Activated T-helper 17 cell treated with anti-CD3 and anti-CD28 coated beads, Interleukin-2, amount 50 U/mL, for 72 hours (primary cell): ENCODE data around the gene DEPDC7. TPM values are rescaled to one million over a fixed set of nuclear protein-coding genes. Genes with fewer than 3 reads are reported as not detected.

ENCODE experiments used
- ATAC-seq: fragments of 150-1000 bp; cut with Tn5 transposase; replicated peaks from 2 replicates; pipeline ENCODE4 v1.10.0; 2021; ENCODE audit warnings: mild to moderate bottlenecking, moderate library complexity
- H3K27ac Mint-ChIP-seq: one replicate; pipeline ENCODE4 v1.8.0; 2022; ENCODE audit warnings: mixed read lengths
- H3K27me3 Mint-ChIP-seq: one replicate; pipeline ENCODE4 v1.8.0; 2022; ENCODE audit warnings: mixed read lengths
- H3K36me3 Mint-ChIP-seq: one replicate; pipeline ENCODE4 v1.8.0; 2022; ENCODE audit warnings: low read depth, mild to moderate bottlenecking, mixed read lengths
- H3K4me1 Mint-ChIP-seq: one replicate; pipeline ENCODE4 v1.8.0; 2022; ENCODE audit warnings: mixed read lengths
- H3K4me3 Mint-ChIP-seq: one replicate; pipeline ENCODE4 v1.8.0; 2022; ENCODE audit warnings: mild to moderate bottlenecking, mixed read lengths
- H3K9me3 Mint-ChIP-seq: one replicate; pipeline ENCODE4 v1.8.0; 2022; ENCODE audit warnings: mixed read lengths
- total RNA-seq, 2 donors: library from RNA; stranded (reverse); gene quantifications; one replicate each; pipeline ENCODE4 v1.2.3, GENCODE V29; 2022

The DEPDC7 gene
- total RNA-seq, 2 donors from 2014 or later: 0.41 to 2.0 TPM

DNA sequence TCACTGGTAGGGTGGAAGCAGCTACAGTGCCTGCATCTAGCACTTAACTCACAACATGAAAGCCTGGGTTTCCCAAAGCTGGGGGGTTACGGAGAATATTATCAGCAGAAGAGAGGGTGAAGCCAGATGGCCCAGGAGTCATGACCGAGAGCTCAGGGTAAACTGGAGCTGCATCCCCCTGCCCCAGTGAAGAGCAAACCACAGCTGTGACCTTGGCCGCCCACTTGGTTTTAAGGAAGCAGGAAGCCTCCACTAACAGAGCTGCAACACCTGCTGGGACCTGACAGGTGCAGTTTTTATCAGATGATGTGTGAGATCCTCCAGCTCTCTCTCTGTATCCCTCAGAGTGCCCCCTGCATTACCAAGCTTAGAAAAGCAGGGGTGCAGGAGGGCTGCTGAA lies 44.6 kb downstream of the DEPDC7 start:
- Mint-ChIP-seq H3K27ac (peak overlapping the region; percentile 68), H3K4me1 (peaks cover 16% of the 10 kb centered on the region), H3K9me3 (no peaks in the 10 kb centered on the region), H3K36me3 (peaks cover 86% of the 10 kb centered on the region), H3K4me3 (no peak overlapping the region), H3K27me3 (no peaks in the 10 kb centered on the region)
- ATAC-seq: no peak

DNA sequence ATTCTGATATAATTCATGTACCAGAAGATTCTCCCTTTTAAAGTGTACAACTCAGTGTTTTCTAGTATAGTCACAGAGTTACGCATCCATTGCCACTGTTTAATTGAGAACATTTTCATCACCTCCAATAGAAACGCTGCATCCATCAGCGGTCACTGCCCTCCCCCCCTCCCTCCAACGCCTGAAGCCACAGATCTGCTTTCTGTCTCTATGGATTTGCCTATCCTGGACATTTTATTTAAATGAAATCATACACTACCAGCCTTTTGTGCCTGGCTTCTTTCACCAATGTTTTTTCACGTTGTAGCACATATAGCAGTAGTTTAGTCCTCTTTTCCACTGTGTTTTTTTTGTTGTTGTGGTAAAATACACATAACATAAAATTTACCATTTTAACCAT lies 46.5 kb downstream of the DEPDC7 start:
- no peaks in the 10 kb centered on the region for H3K27me3 Mint-ChIP-seq
- peaks cover 16% of the 10 kb centered on the region for H3K4me1 Mint-ChIP-seq
- no peak overlapping the region for H3K4me3 Mint-ChIP-seq
- peaks cover 94% of the 10 kb centered on the region for H3K36me3 Mint-ChIP-seq
- H3K27ac Mint-ChIP-seq: no peak overlapping the region
- no peaks in the 10 kb centered on the region for H3K9me3 Mint-ChIP-seq
- ATAC-seq: no peak

DNA sequence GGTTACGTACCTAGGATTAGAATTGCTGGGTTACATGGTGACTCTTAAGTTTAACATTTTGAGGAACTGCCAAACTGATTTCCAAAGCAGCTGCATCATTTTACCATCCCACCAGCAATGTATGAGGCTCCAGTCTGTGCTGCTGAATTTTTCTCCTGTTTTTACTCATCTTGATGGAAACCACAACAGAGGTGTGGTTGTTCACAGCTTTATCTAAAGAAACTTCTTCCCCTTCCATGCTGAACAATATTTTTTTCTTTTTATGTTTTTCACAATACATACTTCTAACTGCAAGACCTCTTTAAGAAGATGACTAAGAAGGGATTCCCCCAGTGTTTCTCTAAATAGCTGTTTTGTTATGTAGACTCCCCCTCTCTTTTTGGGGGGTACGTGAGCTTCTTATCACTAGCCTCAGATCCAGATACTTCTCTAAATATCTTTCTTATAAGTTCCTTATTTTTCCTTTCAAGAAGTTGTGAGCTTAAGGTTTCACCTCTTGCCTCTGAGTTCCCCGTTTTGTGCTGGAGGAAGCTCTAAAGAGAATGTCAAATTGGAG lies 47.7 kb downstream of the DEPDC7 start:
- H3K27me3 Mint-ChIP-seq: no peaks in the 10 kb centered on the region
- H3K36me3 Mint-ChIP-seq: peaks cover 90% of the 10 kb centered on the region
- H3K27ac Mint-ChIP-seq: peak overlapping the region; percentile 55

DNA sequence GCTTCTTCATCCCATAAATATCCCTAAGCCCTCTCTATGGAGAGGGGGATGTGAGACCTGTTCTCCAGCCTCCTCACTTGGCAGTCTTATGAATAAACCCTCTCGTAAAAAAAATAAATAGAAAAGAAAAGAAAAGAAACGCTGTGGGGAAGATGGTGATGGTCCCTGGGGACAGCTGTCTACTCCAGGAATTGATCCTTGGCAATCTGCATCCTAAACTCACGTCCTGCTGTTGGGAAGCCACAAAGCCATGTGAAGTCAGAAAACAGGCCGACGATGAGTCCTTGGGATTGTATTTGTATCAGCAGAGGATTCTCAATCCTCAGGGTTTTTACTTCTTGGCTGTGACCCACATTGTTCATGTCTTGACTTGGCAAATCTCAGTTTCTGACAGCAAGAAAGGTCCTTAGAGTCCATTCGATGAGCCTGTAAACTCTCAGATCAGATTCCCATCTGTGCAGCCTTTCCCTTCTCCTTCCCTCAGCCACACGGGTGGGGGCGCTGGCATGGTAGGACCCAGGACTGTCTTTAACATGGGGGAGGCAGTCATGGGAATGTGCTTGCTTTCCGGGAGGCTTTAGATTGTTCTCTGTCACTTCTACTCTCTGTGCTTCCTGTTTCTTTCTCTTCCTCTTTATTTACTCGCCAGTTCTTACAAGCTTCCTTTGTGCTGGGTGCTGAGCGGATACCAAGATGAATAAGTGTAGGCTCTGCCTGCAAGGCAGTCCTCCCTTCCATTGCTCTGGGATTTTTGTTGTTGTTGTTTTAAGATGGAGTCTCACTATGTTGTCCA lies 48.6 kb downstream of the DEPDC7 start:
- Mint-ChIP-seq H3K9me3 (no peaks in the 10 kb centered on the region), H3K27me3 (no peaks in the 10 kb centered on the region), H3K4me3 (peak overlapping the region; percentile 56), H3K27ac (peak overlapping the region; percentile 55), H3K4me1 (peaks cover 16% of the 10 kb centered on the region), H3K36me3 (peaks cover 88% of the 10 kb centered on the region)
- ATAC-seq: no peak

More for the DNA sequence above, 47.7 kb downstream of the DEPDC7 start:
- ATAC-seq: peak; percentile 77
- H3K9me3 Mint-ChIP-seq: no peaks in the 10 kb centered on the region
- H3K4me1 Mint-ChIP-seq: peaks cover 16% of the 10 kb centered on the region
- H3K4me3 Mint-ChIP-seq: peak overlapping the region; percentile 55

DNA sequence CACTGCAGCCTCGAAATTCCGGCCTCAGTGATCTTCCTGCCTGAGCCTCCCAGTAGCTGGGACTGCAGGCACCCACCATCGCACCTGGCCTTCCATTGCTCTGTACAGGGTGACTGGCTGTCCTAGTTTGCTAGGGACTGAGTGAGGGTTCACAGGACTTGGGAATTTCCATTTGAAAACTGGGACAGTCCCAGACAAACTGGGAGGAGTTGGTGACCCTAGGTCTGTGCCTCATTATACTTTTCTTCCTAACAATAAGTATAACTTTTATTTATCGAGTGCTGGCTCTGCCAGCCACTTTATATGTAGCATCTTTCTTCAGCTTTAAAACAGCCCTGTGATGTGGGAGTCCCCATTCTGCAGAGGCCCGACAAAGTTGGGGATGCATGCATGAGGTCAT lies 49.2 kb downstream of the DEPDC7 start:
- Mint-ChIP-seq H3K36me3 (peaks cover 87% of the 10 kb centered on the region), H3K4me3 (peak overlapping the region; percentile 56), H3K9me3 (no peaks in the 10 kb centered on the region), H3K4me1 (peaks cover 16% of the 10 kb centered on the region), H3K27ac (peak overlapping the region; percentile 55), H3K27me3 (no peaks in the 10 kb centered on the region)
- ATAC-seq: no peak

DNA sequence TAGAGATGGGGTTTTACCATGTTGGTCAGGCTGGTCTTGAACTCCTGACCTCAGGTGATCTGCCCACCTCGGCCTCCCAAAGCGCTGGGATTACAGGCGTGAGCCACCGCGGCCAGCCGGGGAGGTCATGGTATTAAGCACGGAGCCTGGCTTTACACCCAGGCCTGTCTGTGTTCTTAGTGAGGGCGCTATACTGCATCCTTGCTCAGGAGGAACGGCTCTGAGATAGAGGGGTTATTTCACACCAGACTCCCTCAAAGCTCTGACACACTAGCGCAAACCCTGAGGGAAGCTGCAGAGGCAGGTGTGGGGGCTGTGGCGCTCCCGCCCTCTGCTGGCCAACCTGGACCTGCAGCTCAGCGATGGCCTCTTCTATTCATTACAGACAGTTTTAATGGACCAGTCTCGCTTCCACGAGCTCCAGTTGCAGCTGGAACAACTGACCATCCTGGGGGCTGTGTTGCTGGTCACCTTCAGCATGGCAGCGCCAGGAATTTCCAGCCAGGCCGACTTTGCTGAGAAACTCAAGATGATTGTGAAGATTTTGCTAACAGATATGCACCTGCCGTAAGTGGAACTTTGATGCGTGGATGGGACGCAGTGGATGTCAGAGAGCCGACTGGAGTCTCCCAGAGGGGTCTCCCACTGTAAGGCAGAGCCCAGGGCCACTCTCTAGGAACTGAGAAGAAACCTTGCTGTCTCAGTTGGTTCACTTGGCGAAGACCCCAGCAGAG lies 49.9 kb downstream of the DEPDC7 start:
- Mint-ChIP-seq H3K36me3 (peaks cover 87% of the 10 kb centered on the region), H3K4me1 (peaks cover 16% of the 10 kb centered on the region), H3K27ac (no peak overlapping the region), H3K9me3 (no peaks in the 10 kb centered on the region), H3K27me3 (no peaks in the 10 kb centered on the region), H3K4me3 (no peak overlapping the region)
- ATAC-seq: peak; percentile 53

DNA sequence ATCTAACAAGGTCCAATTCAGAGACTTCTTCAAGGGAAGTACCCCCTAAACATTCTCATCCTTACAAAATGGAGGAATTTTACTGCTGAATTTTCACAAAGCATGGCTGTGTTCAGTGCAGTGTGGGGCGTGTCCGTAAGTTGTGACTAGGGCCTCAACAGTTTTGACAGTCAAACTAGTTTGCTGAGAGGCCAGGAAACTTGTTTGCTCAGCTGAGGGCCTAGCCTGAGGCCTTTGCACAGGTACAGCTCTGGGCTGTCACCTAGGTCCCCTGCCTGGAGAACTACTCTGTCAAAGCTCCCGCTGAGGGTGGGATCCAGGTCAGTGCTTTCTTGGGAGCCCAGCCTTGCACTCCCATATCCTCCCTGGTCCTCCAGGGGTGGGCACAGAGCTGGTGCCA lies 51.6 kb downstream of the DEPDC7 start:
- Mint-ChIP-seq H3K9me3 (no peaks in the 10 kb centered on the region), H3K36me3 (peaks cover 87% of the 10 kb centered on the region), H3K27ac (no peak overlapping the region), H3K4me3 (no peak overlapping the region), H3K27me3 (no peaks in the 10 kb centered on the region), H3K4me1 (peaks cover 16% of the 10 kb centered on the region)
- no peak for ATAC-seq

DNA sequence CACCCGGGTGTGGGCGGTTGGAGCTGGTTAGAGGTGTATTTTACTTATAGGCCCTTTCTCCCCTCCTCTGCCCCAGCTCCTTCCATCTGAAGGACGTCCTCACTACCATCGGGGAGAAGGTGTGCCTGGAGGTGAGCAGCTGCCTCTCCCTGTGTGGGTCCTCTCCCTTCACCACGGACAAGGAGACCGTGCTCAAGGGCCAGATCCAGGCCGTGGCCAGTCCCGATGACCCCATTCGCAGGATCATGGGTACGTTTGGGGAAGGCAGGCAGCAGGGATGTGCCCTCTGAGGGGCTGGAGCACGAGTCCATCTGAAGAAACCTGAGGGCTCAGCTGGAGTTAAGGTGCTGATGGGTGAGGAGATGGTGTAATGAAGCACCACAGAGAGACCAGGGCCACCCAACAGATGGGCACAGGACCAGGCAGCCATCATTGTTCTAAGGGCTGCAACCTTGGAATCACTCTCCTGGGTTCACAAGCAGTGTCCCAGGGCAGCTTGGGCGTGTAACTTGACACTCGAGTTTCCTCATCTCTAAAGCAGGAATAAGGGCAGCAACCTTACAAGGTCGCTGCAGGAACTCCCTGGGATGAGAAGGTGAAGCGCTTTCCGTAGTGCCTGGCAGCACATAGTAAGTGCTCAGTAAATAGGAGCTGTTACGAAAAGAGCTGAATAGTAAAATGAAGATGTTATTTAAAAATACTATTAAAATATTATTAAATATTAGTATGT lies 53.1 kb downstream of the DEPDC7 start:
- ATAC-seq: no peak
- Mint-ChIP-seq H3K9me3 (no peaks in the 10 kb centered on the region), H3K4me3 (no peak overlapping the region), H3K36me3 (peaks cover 87% of the 10 kb centered on the region), H3K27ac (no peak overlapping the region), H3K4me1 (peaks cover 7% of the 10 kb centered on the region), H3K27me3 (no peaks in the 10 kb centered on the region)

DNA sequence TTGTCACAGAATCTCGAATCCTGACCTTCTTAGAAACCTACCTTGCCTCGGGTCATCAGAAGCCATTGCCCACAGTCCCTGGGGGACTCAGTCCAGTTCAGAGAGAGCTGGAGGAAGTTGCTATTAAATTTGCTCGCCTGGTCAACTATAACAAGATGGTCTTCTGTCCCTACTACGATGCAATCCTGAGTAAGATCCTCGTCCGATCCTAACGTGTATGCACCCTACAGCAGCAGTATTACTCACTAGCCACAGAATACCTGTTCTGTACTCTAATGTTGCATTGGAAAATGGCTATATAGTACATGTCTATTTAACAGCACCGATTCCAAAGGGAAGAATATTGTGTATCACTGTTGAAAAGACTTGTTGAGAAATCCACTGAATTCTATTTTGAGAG lies 56.8 kb downstream of the DEPDC7 start:
- peak overlapping the region; percentile 20 for H3K27ac Mint-ChIP-seq
- peaks cover 89% of the 10 kb centered on the region for H3K36me3 Mint-ChIP-seq
- H3K27me3 Mint-ChIP-seq: no peaks in the 10 kb centered on the region
- no peaks in the 10 kb centered on the region for H3K4me1 Mint-ChIP-seq
- no peak for ATAC-seq
- no peaks in the 10 kb centered on the region for H3K9me3 Mint-ChIP-seq
- no peak overlapping the region for H3K4me3 Mint-ChIP-seq

Other genes with a start within 250 kb of the DEPDC7 start
- under 1 TPM in 1 of 2 donors, not detected in 1; 0.09 TPM for gene CCDC73, start 221.2 kb upstream of the DEPDC7 start, total RNA-seq
- gene PRRG4, start 186.0 kb upstream of the DEPDC7 start, total RNA-seq: under 1 TPM; 0.42 to 0.52 TPM
- 10 to 100 TPM; 14.1 to 15.2 TPM for gene QSER1, start 123.1 kb upstream of the DEPDC7 start, total RNA-seq
- gene TCP11L1, start 23.7 kb downstream of the DEPDC7 start, total RNA-seq: 10 to 100 TPM; 13.3 to 14.6 TPM
- 10 to 100 TPM; 20.6 to 28.4 TPM for gene CSTF3, start 145.6 kb downstream of the DEPDC7 start, total RNA-seq
- gene HIPK3, start 241.5 kb downstream of the DEPDC7 start, total RNA-seq: 10 to 100 TPM; 31.9 to 36.5 TPM